Limb (tissue), 2 donors: ENCODE results near the gene TCTN3.
A peak's percentile ranks its signal among the peaks of the same experiment; 100 is the strongest.
"Not testable (repeated sequence)": the region's sequence is repeated elsewhere in the genome, so short reads cannot be mapped to it uniquely, and the experiment has no call there.

Experiments
- DNase-seq, 2 donors: peaks; one replicate each; pipeline ENCODE4 v3.0.0-alpha.2; 2016; ENCODE audit errors: extremely low spot score in 2 of 2

TCTN3 gene

GRCh38 chr10:95688648-95689047 lies 5.1 kb downstream of the TCTN3 start:
- DNase-seq, result no peak

GRCh38 chr10:95683966-95684365 lies 9.8 kb downstream of the TCTN3 start:
- no peak for DNase-seq

DNA sequence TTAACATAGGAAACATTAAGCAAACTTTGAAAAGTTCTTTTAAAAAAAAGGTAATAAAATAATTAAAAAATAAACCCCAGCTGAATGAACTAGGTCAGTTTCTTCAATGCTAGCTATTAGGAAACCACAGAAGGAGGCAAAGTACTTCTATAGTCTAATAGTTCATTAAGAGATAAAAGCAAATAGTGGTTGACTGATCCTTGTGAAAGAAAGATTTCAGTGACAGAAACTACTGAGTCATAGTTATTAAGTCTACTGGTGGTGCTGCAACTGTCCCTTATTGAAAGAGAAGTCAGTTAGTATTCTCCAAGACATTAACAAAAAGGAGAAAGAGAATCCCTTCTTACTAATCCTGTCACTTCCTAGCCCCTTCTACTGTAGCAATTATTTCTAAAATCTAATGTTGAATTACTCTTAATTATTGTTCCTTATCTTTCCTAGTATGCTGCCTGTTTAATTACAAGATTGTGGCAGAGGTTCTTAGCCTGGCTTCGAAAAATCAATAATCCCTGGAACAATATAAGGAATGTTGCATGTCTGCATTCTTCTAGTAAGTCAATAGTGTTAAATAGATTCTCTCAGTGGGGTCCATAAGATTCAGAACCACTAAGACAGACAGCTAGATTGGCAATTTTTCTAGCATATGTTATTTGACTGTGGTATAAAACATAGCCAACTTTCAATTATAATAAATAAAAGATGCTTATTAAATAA lies 18.2 kb downstream of the TCTN3 start:
- no peak for DNase-seq

DNA sequence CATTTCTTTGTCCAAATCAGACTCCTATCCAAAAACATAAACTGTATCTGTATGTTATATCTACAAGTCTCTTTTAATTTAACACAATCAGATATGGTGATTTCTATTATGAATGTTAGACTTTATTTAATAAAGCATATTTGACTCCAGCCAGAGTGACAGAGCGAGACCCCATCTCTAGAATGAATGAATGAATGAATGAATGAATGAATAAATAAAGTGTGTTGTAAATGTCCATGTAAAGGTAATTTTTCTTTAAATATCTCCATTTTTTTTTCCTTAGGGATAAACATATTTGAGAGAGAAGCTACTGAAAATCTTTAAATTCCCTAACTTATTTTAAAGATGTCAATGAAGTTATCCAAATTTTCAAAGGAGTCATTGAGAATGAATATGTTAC lies 19.1 kb downstream of the TCTN3 start:
- DNase-seq, result no peak

DNA sequence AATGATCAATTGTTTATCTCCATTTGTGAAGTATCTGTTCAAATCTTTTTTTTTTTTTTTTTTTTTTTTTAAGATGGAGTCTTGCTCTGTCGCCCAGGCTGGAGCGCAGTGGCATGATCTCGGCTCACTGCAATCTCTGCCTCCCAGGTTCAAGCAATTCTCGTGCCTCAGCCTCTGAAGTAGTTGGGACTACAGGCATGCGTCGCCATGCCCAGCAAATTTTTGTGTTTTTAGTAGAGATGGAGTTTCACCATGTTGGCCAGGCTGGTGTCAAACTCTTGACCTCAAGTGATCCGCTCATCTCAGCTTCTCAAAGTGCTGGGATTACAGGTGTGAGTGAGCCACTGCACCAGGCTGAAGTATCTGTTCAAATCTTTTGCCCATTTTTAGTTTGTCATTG lies 21.1 kb downstream of the TCTN3 start:
- not testable (repeated sequence) for DNase-seq

DNA sequence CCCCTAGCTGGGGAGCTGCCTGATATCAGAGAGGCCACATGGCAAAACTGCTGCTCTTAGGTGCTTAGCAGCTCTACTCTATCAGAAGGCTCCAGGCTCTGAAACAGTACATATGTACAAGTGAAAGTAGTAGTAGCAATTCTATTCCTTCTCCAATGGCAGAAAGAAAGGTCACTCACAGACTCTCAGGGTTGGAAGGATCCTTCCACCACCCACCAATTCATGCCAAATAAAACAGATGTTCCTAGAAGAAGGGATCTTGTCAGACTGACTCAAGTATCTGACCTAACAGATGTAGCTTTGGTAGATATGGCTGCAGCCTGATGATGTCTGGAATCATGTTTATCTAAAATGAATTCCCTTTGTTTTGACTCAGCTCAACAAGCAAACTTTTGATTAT lies 29.2 kb downstream of the TCTN3 start:
- no peak for DNase-seq

GRCh38 chr10:95663496-95663895 lies 30.2 kb downstream of the TCTN3 start:
- DNase-seq, result no peak

DNA sequence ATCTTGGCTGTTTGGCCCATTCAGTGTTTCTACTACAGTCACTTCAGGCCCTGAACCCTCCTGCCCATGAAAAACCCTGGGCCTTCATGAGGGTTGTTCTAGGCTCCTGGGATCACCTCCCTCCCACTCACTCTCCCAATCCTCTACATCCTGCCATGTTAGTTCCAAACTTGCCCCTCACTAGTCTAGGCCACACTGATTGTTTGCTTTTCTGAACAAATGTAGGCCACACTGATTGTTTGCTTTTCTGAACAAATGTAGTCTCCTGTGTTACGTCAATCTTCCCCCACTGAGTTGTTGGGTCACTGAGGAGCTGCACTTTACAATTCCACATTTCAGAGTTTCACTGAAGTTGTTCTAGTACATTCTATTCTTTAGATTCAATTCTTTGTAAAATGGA lies 31.9 kb downstream of the TCTN3 start:
- DNase-seq, result no peak

GRCh38 chr10:95660283-95660682 lies 33.4 kb downstream of the TCTN3 start:
- no peak for DNase-seq

- DNase-seq, result no peak
Observed at GRCh38 chr10:95657250-95657649, 36.5 kb downstream of the TCTN3 start.

GRCh38 chr10:95656291-95657164 lies 37.2 kb downstream of the TCTN3 start, which contains the start of gene ALDH18A1:
Gene ALDH18A1 (minus strand): TSS chr10:95656711. CDS start chr10:95653377, 3,334 bp downstream.
- DNase-seq, result peak; percentile 95 to 98

- DNase-seq, result no peak
Observed at GRCh38 chr10:95655571-95656290, 38.0 kb downstream of the TCTN3 start.

- DNase-seq, result no peak
Observed at GRCh38 chr10:95653895-95654294, 39.8 kb downstream of the TCTN3 start.

GRCh38 chr10:95651346-95652060 lies 42.2 kb downstream of the TCTN3 start:
- no peak for DNase-seq

DNA sequence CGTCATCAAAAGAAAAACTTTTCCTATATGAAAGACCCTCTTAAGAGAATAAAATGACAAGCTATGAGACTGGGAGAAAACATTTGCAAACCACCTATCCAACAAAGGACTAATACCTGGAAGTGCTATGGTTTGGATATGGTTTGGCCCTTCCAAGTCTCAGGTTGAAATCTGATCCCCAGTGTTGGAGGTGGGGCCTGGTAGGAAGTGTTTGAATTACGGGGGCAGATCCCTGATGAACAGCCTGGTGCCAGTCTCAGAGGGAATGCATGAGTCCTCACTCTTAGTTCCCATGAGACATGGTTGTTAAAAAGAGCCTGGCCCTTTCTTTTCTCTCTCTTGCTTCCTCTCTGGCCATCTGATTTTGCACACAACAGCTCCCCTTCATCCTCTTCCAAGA lies 43.5 kb downstream of the TCTN3 start:
- no peak for DNase-seq

DNA sequence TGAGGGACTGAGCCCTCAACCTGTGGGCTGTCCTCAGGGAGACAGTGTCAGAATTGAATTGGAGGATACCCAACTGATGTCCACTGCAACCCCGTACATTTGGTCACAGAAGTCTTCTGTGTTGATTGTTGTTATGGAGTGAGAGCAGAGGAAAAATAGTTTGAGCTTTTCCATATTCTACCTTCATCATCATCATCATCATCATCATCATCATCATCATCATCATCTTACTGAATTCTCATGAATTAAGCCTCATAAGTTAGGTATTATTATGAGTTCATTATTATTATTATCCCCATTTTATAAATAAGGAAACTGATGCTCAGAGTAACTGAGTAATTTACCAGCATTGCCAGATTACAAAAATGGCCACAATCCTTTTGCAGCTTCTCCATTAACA lies 45.6 kb downstream of the TCTN3 start:
- DNase-seq, result no peak

DNA sequence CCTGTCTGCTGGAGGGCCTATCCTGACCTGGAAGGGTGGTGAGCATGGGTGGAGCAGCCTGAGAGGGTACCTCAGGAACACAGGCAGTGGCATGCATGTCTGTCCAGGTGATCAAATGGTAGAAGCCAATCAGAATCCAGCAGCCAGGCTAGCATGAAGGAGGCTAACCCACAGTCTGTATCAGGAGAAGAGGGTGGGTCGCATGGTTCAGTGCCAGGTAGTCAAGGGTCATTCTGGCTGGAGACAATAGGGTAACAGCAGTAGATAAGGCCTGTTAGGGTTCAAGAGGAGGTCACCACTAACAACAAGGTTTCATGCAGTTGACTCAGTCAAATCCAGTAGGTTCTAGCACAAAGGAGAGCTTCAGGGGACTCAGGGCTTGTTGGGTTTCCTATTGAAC lies 47.6 kb downstream of the TCTN3 start:
- DNase-seq, result no peak

DNA sequence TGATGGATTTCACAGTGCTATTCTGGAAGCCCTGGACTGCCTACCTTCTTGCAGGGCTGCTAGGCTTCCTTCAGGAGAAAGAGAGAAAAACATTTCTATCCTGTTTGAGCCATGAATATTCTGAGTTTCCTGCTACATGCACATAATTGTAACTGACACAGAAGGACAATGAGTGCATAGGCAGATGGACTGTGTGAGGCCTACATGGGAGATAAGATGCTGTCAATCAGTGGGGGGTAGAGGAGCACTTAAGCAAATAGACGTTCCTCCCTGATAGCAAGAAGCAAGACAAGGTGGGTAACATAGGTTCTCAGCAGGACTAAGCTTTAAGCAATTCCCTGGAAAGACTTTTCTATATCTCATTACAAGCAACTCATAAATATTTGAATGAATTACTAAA lies 48.8 kb downstream of the TCTN3 start:
- DNase-seq, result no peak

DNA sequence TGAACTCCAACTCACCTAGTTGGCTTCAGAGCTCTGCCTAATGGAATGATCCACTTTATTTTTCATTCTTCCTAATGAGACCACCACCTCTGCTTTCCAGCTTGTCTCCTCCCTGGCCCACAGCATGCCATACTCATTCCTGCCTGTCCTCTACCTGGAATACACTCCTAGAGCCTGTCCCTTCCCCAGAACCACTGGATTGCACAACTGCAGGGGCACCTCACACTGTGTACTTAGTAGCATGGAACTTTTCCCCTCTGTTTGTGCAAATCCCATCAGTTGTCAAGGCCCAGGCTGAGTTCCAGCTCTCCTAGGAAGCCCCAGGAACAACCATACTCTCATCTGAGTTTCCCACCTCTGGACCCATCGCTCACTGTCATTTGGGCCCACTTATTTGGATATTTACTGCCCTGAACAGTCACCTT lies 52.8 kb downstream of the TCTN3 start:
- DNase-seq, result no peak

DNA sequence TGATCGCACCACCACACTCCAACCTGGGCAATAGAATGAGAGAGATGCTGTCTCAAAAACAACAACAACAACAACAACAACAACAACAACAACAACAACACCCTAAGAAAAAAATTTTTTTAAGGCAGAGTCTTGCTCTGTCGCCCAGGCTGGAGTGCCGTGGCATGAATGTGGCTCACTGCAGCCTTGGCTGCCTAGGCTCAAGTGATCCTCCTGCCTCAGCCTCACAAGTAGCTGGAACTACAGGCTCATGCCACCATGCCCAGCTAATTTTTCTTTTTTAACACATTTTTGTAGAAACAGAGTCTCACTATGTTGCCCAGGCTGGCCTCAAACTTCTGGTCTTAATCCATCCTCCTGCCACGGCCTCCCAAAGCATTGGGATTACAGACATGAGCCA lies 55.8 kb downstream of the TCTN3 start:
- DNase-seq, result no peak

DNA sequence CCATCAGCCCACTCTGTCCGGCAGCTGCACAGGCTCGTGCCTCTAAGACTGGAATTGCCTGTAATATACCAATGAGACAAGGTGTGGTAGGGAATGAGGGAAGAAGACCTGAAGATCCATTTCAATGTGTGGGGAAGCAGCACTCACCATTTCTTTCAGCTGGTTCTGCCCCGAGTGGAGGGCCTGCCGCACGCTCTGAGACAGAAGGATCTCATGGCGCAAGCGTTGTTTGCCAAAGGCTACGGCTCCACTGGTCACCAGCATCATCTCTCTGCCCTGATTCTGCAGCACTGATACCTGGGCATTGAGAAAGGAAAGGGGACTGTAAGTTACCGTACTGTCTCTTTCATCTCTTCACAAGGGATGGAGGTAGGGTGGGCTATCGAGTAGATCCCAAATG lies 56.6 kb downstream of the TCTN3 start:
- no peak for DNase-seq
